ENCODE results near the gene LMOD3. TPM values are rescaled to one million over a fixed set of nuclear protein-coding genes. Genes with fewer than 3 reads are reported as not detected.

Gene LMOD3
- total and polyA plus RNA-seq, 9 of the 15 experiments (the other 6 are each of a cell fraction or from before 2014, with no cell fraction given), result 0.03 TPM; not detected in 8

DNA sequence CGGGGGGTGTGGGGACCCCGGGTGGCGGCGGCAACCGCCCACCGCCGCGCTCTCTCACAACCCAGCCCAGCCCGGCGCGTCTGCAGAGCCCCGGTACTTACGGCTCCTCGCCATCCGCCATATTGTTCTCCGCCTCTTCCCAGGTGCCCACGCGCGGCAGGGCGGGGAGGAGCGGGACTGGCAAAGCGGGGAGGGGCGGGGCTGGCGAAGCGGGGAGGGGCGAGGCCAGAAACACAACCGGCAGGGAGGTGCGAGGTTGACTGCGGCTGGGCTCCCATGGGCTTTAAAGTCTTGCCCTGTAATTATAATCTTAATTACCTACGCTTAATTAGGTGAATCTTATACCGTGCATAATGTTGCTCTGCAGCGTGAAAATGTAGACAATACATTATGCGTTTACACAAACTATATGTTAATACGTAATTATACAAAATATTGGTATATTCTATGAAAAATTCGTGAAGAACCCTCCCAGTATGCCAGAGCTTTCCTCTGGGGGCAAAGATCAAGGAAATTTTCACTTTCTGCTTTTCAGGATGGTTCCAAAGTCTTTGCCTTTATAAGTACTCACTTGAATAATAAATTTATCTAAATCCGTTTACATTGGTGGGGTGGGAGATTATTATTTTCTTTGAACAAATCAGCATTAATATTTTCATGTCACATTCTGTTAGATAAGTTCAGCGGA is 42.0 kb downstream of the LMOD3 start, which contains the start of gene UBA3:
TSS of gene UBA3 (minus strand) at position 133 of the 688 bp plus-strand sequence. CDS start at position 121, 12 bp downstream.
- no peaks in the 10 kb centered on the region for H4K20me1 ChIP-seq (replicated peaks; ENCODE audit: control insufficient read depth, insufficient read depth, low read length)
- POLR2A ChIA-PET, result no interaction called here
- no peaks in the 10 kb centered on the region for H3K9me3 ChIP-seq (replicated peaks; ENCODE audit: control insufficient read depth, insufficient read depth, low read depth, low read length)
- in situ Hi-C loops (cut with MboI), result no loop called here
- CTCF ChIA-PET (ENCODE audit: low intra/inter-chr PET ratio), result no interaction called here
- peak within 1 kb of the TSS; percentile 87 for H3K4me3 ChIP-seq
- H3K79me2 ChIP-seq (ENCODE audit: control insufficient read depth, insufficient read depth, low read length), result peaks cover 33% of the 10 kb centered on the region
- BruUV-seq (replicated peaks), result no TSS peak
- peak within 1 kb of the TSS; percentile 74 to 94 for H3K9ac ChIP-seq (ENCODE audit: insufficient read depth in 1 of 2, low read depth in 2 of 2, low read length in 2 of 2)
- H3K4me2 ChIP-seq (ENCODE audit: insufficient read depth, low read length), result peak within 1 kb of the TSS; percentile 84
- H3K27me3 ChIP-seq (ENCODE audit: control insufficient read depth in 2 of 2, insufficient read depth in 2 of 2, low read length in 2 of 2), result no peaks in the 10 kb centered on the region
- peak within 1 kb of the TSS; percentile 70 for H3K27ac ChIP-seq (ENCODE audit: extremely low read depth, low read depth, low read length)
- intact Hi-C loops (cut with micrococcal nuclease), result loop anchor here (1.0 kb wide), 1 partner anchor 29 kb away; no protein-coding TSS in a partner anchor
- peak within 1 kb of the TSS; percentile 66; the same call in 1 of the 2 replicates for H2AFZ ChIP-seq (ENCODE audit: low read depth, low read length)
- 3% methylated on average over 10 of the region's 37 CpGs for WGBS (ENCODE audit: insufficient coverage, low coverage, missing lambda C conversion rate)
- DNase-seq (ENCODE audit: extremely low read depth in 1 of 4, low spot score in 3 of 4) (peak; percentile 78 to 89 (median 80)), FAIRE-seq (peak; percentile 23), ATAC-seq (peak; percentile 90)
- H3K36me3 ChIP-seq (ENCODE audit: control insufficient read depth, insufficient read depth, low read length), result no peaks in the 10 kb centered on the region
- peaks cover 3 to 29% of the 10 kb centered on the region in 2 experiments for H3K4me1 ChIP-seq (replicated peaks in 1 of 2; ENCODE audit: control insufficient read depth in 2 of 2, insufficient read depth in 2 of 2, low read length in 2 of 2)
- no peaks in the 10 kb centered on the region for H3K9me1 ChIP-seq (ENCODE audit: control insufficient read depth, insufficient read depth, low read length)
- TF ChIP-seq ZNF644 (tag; IDR thresholded peaks at IDR 0.05; ENCODE audit: low read depth) (no peak), CTBP1 (IDR thresholded peaks at IDR 0.05; ENCODE audit: borderline replicate concordance) (no peak), ZNF143 (CRISPR knock-in tag; IDR thresholded peaks at IDR 0.05) (peak; percentile 56), PHB (CRISPR knock-in tag; IDR thresholded peaks at IDR 0.05) (no peak), SUPT5H (IDR thresholded peaks at IDR 0.05) (peak; percentile 41), POLR2G (IDR thresholded peaks at IDR 0.05; ENCODE audit: low read depth, low read length) (peak; percentile 77), POLR2H (tag; IDR thresholded peaks at IDR 0.05; ENCODE audit: low read depth) (peak; percentile 58; the same call in 1 of the 2 replicates), STAT5B (CRISPR knock-in tag; IDR thresholded peaks at IDR 0.05) (no peak), RBM34 (IDR thresholded peaks at IDR 0.05; ENCODE audit: borderline replicate concordance, insufficient read depth, low read length) (no peak), CLOCK (CRISPR knock-in tag; IDR thresholded peaks at IDR 0.05; ENCODE audit: borderline replicate concordance) (no peak), ZNF445 (CRISPR knock-in tag; IDR thresholded peaks at IDR 0.05; ENCODE audit: low read depth) (no peak), ETS2 (tag; IDR thresholded peaks at IDR 0.05; ENCODE audit: borderline replicate concordance, poor library complexity, severe bottlenecking) (no peak)
- TF ChIP-seq, protein P1, sequence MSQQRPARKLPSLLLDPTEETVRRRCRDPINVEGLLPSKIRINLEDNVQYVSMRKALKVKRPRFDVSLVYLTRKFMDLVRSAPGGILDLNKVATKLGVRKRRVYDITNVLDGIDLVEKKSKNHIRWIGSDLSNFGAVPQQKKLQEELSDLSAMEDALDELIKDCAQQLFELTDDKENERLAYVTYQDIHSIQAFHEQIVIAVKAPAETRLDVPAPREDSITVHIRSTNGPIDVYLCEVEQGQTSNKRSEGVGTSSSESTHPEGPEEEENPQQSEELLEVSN (IDR thresholded peaks at IDR 0.05; ENCODE audit: borderline replicate concordance in 1 of 2, extremely low read depth in 1 of 2, insufficient read depth in 1 of 2, insufficient read length in 1 of 2, low read depth in 1 of 2, low read length in 1 of 2, poor library complexity in 1 of 2, severe bottlenecking in 1 of 2), result peak in 1 of 2 experiments; percentile 69
- TF ChIP-seq, protein P2, sequence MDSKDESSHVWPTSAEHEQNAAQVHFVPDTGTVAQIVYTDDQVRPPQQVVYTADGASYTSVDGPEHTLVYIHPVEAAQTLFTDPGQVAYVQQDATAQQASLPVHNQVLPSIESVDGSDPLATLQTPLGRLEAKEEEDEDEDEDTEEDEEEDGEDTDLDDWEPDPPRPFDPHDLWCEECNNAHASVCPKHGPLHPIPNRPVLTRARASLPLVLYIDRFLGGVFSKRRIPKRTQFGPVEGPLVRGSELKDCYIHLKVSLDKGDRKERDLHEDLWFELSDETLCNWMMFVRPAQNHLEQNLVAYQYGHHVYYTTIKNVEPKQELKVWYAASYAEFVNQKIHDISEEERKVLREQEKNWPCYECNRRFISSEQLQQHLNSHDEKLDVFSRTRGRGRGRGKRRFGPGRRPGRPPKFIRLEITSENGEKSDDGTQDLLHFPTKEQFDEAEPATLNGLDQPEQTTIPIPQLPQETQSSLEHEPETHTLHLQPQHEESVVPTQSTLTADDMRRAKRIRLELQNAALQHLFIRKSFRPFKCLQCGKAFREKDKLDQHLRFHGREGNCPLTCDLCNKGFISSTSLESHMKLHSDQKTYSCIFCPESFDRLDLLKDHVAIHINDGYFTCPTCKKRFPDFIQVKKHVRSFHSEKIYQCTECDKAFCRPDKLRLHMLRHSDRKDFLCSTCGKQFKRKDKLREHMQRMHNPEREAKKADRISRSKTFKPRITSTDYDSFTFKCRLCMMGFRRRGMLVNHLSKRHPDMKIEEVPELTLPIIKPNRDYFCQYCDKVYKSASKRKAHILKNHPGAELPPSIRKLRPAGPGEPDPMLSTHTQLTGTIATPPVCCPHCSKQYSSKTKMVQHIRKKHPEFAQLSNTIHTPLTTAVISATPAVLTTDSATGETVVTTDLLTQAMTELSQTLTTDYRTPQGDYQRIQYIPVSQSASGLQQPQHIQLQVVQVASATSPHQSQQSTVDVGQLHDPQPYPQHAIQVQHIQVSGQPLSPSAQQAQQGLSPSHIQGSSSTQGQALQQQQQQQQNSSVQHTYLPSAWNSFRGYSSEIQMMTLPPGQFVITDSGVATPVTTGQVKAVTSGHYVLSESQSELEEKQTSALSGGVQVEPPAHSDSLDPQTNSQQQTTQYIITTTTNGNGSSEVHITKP (IDR thresholded peaks at IDR 0.05; ENCODE audit: partially characterized antibody), result peak; percentile 87

Data from K562 (cell line).